HG03571 (cell line): ENCODE data around the gene CCNI2.

Experiments
- ATAC-seq: cut with Tn5 transposase; IDR thresholded peaks from one replicate; pipeline ENCODE4 v1.9.1; 2021; ENCODE audit not compliant: unreplicated experiment

CCNI2 gene

DNA sequence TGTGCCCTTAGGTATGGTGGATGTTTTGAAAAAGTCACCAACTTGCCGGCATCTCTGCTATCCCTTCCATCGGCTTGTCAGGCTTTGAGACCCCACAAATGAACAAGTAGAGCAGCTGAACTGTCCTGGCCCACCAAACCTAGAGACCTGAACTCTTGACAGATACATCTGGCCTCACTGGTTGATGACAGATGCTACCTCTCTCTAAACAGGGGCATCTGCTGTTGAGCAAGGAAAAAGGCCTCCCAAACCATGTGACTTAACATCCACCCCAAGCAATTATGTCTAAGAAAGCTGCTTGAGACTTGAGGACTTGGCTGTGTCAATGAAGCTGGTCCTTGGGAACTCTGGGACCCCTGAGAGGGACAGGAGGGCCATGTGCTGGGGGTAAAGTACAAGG is 2.3 kb downstream of the CCNI2 start:
- no peak for ATAC-seq

DNA sequence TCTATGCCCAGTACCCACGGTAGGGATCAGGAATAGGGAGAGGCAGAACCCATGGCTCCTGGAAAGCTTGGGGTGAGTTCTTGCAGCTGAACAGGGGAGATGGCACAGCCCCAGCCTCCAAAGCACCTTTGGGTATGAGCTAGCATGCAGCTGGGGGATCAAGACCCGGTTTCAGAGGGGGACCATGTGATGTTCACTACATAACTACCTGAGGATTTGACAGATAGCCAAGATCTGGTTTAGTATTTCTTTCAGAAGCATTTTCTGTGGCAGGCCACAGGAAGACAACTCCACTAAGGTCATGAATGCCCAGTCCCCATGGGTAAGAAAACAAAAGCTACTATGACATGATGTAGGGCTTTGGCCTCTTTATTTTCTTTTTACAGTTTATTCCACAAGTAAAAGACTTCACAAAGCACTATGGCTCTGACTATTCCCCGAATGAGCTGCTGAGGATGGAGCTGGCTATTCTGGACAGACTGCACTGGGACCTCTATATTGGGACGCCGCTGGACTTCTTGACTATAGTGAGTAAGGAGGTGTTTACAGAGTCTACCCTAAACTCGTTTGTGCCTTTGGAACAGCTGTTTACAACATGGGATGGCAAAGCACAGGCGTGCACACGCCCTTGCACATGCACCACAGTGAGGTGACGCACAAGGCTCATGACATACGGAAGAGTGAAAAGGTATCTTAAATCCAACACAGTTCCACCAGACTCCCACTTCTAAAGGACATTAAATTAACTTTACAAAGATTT is 3.4 kb downstream of the CCNI2 start:
- ATAC-seq, result peak; percentile 49

DNA sequence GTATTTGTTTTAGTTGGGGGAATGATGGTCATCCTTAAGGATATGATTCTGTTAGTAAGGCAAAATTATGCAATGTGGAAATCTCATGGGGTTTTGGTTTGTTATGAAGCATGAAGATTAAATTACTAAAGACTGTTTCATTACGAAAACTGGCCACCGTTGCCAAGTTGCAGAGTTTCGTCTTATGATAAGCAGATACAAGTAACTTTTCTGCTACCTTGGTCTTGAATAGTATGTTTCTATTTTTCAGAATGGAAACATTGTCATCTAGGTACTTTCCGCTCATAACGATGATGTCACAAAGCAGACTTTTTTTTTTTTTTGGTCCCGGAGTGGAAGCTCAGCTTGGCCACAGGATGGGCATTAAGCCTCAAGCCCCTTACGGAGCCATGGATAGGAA is 4.2 kb downstream of the CCNI2 start:
- ATAC-seq, result no peak

DNA sequence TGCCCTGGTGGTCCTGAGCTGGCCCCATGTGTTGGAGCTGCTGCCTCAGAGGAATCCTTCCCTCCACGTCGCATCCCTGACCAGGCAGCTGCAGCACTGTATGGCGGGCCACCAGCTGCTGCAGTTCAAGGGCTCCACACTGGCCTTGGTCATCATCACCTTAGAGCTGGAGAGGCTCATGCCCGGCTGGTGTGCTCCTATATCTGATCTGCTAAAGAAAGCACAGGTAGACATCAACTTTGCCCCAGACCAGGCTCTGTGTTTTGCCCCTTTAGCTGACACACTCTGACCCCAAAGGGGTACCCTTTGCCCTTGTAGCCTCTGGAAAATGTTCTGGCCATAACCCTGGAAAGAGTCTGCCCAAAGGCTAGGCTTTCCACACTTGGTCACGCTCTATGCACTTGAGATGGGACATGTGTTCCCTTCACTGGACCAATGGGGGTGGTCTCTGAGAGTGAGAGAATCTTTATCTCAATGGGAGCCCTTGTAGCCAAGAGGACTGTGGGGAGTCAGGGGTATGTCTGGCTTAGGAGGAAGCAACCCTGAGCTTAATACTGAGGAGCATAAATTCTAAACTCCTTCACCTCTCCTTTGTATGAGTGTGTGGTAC is 4.8 kb downstream of the CCNI2 start:
- ATAC-seq, result no peak

DNA sequence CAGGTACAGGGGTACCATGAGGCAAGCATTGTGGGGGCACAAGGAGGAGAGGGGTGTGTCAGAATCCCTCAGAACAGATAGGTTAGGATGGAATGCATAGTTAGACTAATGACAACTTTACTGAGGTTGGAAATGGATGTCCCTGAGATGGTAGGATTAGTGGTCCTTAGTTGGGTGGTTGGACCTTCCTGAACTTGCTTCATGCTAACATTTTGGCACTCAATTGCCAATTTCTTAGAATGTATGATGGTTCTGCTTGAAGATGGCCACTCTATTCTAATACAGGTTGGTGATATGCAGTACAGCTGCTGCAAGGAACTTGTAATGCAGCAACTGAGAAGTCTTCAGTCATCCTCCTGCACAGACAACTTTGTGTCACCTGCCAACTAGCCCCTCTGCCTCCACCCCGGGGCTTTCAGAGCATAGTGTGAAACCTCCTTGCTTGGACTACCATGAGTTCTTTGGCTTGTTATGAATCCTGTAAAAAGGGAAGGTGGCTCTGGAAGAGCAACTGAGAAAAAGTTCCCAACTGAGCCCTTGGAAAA is 5.4 kb downstream of the CCNI2 start:
- ATAC-seq, result no peak

DNA sequence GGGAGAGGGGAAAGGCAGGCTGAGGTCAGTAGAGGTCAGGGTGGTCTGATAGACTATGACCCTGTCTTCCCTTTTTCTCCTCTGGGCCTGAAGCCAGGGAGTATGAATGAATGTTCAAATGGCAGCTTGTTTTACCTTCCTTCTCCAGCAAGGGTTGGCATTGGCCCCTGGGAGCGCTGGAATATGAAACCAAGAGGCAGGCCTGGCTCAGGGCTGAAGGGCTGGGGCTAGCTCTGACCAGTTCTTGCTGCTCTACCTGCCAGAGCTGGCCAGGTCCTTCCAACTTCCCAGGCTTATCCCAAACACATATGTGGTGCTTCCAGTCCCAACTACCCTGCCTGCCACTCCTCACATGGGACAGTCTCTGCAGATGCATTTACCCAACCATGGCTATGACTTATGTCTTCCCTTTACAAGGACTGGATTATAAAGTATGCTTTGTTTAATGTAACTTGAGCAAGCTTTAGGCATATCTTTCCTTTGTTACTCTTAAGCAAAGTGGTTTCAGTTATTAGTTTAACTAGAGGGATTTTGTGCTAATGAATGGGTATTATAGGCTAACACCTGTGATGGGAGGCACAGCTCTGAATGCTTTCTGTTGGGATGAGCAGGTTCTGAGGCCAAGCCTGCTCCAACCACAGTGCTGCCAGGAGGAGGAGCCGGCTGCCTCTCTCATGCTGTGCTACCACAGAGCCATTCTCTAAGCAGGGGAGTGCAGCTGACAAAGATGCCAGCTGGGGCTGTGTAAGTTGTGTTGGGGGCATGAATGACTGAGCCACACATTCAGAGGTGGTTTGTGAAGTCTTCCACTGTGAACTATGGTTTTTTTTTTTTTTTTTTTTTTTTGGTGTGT is 6.1 kb downstream of the CCNI2 start:
- ATAC-seq, result no peak

DNA sequence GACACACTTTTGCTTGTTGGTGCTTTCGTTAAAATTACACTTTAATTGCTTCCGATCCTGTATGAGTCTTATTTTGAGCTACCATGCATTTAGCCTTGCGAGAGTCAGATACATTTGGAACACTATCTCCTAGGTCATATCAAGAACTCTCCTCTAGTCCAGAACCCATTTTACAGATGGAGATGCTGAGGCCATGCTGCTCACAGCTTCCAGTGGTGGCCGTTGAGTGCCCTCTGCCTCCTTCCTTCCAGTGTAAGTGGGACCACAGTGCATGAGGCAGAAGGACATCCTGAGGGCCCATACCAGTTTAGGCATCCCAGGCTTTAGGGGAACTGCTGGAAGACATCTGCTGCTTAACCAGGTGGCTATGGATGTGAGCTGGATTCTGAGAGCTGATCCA is 6.9 kb downstream of the CCNI2 start:
- no peak for ATAC-seq

DNA sequence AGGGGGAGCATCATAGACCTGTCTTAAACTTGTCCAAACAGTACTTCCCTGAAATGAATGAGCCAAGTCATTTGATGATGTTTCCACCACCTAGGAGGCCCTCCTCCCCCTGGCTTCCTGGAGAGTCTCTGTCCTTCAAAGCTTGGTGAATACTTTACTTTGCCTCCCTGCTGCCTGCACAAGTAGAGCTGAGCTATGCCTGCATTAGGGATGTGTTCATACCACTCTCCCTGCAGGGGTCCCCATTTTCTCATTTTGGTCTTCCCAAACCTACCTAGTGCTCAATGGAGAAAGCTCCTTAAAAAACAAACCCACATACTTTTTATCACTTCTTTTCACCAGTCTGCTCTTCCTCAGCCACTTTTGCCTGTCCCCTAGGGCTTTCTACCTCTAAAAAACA is 7.7 kb downstream of the CCNI2 start:
- ATAC-seq, result no peak

DNA sequence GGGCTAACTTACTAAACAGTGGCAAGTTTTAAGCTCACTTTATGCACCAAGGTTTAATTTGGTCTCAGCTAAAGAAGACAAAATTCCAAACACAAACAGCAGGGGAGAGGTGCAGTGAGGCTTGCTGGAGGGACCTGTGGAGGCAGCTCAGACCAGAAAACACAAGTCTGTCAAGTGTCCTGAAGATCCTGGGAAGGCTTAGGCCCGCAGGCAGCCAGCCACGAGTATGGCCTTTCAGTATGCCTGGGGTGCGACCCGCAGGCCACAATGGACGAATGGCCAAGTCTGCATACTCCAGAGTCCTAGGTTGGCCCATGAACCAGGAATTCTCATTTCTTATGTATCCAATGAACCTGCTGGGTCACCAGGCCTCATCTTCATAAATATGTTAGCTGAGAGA is 9.3 kb downstream of the CCNI2 start:
- ATAC-seq, result no peak

DNA sequence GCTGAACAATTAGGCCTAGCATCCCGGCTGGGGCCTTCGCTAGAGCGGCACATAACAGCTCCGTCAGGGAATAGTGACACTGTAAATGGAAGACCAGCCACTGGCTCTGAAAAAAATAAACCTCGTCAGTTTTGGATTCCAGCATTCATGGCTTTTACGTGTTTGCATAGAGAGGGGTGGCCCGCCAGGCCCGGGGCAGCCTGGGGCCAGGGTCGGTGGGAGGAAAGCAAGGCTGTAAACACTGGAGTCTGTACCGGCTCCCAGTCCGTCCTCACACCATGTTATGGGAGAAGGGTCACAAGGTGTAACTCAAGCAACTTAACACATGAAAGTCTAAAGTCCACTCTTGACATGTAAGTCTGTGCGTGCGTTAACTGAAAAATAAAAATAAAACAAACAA is 11.2 kb downstream of the CCNI2 start:
- no peak for ATAC-seq

DNA sequence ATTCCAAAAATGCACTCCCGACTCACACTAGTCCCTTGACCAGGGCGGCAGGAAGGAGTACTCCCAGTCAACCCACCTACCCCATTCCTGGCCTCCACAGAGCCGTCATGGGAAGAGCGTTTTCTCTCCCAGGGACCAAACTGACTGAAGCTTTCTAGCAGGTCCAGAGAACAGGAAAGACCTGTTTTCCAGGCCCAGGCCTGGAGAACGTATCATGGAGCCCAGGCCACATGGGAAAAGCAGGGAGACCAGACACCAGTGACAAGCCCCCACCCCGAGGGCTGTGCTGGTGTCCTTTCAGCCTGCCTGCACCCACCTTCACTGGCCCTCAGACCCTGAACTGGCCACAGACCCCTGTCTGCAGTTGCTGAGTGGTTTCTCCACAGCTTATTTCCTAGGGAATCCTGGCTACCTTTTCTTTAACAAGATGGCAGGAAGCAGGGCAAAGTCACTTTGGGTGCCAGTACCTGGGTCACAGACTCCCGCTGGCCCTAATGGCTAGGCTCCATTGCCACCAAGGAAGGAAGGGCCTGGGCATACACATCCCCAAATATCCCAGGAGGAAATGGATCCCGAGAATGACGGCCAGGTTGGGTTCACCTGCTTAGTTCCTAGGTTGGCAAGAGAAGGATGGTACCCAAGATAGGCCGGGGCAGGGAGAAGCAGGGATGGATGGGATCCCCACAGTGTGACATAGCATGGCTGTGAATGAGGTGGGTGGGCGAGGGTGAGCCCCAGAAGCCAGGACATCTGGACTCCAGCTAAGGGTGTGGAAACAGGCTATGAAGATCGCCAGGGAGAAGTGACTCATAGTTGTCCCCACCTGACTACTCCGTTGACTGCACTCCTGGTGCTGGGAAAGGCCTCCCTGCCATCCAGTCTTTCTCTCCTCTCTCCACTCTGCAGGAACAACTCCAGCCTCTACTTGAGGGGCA is 12.2 kb downstream of the CCNI2 start:
- no peak for ATAC-seq

DNA sequence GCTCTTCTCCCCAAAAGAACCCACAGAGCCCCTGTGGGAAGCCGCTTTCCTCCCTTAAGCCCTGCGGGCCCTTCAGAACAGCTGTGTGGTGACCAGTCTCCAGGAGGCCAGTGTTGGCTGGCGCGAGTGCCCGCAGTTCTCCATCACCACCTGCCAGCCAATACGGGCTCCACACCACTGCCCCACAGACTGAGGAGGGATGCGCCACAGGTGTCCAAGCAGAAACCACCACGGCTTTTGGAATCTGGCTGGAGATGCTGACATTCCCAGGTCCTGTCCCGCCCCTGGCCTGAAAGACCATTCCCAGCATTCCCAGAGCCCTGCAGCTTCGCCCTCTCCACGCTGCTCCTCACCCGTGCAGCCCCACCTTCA is 12.8 kb downstream of the CCNI2 start:
- ATAC-seq, result no peak

DNA sequence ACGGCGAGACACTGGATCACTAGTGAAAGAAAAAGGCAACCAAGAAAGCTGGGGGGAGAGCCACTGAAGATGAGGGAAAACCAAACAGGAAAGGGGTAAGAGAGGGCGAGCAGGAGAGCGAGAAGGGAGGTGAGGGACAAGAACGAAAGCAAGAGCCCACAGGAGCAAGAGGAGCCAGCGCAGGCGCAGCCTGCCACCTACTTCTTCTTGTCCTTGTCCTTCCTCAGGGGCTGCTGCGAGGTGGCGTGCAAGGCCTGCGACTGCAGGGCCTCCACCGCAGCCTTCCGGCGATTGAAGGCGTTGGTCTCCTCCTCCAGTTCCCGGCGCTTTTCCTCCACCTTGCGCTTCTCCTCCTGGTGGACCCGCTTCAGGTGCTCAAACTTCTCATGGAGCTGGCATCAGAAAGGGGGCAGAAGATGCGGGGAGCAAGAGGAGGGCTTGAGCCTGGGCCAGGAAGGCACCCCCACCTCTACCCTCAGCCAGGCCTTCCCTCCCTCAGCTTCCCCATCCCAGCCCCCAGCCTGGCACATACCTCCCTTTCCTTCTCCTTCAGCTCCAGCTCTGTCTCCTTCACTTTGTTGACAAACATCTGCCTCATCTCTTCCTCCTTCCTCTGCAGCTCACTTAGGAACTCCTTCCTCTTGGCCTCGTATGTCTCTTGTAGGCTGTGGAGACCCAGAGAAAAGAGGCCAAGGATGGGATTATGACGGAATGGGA is 13.5 kb downstream of the CCNI2 start:
- no peak for ATAC-seq

DNA sequence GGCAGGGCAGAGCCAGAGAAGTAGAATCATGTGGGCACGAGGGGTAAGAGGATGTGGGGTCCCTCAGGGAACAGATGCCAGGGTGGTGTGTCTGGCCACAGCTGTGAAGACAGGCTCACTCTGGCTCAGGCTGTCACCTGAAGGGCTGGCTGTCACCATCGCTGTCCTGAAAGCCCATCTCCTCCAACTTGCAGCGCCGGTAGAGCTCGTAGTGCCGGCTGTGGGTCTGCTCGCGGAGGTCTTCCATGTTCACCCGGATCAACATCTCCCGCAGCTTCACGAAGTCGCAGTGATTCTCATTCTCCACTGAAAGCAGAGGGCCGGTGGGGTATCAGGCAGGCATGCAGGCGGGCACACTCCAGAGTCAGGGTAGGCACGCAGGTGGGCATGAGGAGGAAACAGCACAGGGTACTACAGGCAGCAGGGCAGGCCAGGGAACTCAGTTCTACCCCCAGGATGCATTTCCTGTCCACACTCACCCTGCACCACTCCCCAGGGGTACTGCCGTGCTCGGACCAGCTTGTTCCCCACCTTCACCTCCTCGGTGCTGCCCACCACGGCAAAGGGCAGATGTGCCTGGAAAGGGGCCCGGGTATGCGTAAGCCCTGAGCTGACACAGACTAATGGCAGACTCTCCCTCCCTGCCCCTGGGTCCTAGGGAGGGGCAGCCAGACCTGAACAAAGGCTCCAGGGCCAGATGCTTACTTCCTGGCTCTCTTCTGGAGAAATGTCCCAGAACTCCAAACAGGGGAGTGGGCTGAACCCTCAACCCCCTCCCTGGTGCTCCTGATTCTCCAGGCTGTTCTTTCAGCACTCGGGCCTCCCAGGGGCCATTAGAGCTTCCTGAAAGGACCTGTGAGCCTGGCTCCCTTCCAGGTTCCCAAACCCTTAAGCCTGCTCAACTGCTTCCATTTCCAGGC is 14.4 kb downstream of the CCNI2 start:
- no peak for ATAC-seq

DNA sequence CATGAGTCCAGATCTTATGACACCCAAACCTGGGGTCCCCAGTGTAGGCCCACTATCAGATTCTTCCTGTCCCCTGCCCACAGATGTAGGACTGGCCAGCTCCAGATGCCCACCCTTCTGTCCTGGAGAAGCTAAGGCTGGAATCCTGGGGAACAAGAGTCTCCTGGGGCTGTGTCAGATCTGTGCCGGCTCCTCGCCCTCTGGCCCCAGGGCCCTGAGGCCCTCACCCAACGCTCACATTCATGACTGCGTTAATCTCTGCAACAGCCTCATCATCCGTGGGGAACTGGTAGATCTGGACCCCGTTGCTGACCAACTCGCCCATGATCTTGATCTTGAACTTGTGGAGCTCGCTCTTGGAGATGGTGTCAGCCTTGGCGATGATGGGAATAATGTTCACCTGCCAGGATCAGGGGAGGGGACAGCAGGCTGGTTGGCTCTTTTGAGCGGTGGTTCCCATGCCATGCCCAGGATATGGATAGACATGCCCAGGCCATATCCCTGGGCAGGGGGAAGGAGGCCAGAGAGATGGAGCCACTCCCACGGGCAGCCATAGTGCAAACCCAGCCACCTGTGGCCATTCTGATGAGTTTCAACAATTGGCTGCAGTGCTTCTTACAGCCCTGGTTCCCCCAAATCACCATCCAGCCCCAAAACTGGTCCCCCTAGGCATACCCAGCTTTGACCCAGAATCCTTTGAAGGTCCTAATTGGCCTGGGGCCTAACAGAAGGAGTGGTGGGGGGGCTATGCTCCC is 15.2 kb downstream of the CCNI2 start:
- no peak for ATAC-seq

DNA sequence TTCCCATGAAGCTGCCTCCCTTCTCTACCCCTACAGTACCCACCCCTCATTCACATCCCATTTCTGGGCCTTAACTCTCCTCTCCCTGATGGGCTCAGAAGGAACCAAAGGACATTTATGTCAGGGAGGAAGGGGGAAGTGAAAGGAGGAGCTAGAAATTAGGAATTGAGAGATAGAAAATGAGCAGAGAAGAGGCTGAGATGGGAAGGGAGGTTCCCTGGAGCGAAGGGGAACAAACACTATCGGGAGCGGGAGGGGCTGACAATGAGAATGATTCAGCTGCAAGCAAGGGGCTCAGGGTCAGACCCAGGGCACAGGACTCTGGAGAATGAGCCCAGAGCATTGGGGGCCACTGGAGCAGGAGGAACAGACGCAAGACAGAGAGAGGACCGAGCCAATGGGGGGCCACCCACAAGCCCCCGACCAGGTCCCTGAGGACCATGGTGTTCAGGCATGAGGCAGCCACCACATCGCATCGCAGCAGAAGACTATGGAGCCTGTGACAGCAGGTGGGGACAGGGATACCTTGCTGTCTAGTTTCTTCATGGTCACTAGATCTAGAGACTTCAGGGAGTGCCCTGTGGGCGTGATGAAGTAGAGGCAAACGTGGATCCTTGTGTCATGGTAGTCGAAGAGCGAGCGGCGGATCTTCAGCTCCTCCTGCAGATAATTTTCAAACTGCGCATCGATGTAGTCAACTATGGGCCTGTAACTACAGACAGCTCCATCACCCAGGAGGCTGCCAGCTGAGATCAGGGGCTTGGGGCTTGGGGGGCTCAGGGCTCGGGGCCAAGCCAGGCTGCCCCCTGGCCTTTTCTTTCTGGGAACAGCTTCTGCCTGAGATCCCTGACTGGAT is 16.2 kb downstream of the CCNI2 start:
- ATAC-seq, result no peak

DNA sequence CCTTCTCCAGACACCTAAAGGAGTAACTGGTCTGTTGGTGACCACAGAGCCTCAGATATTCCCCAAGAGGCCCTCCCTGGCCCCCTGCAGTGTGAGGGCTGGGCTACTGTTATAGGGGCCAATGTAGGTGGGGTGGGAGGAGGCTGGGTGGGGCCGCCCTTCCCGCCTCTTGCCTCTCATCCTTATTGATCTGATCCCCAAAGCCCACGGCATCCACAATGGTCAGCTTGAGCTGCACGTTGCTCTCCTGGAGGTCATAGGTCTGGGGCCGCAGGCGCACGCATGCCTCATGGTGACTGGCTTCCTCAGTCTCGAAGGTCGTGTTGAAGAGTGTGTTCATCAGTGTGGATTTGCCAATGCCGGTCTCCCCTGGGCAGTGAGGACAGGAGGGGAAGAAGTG is 16.8 kb downstream of the CCNI2 start:
- no peak for ATAC-seq
